GM12878 (cell line): ENCODE measurements around the gene BOLA2B. TPM values are rescaled to one million over a fixed set of nuclear protein-coding genes. Genes with fewer than 3 reads are reported as not detected.

ENCODE experiments used
- BCL11A ChIP-seq: IDR thresholded peaks from 2 replicates; pipeline ENCODE4 v1.6.1; 2011; ENCODE audit warnings: low read depth, low read length
- CEBPB ChIP-seq, 2 experiments: fragments of 150-350 bp in 1 of 2; IDR thresholded peaks; 2 replicates each; pipeline ENCODE4 v1.6.1; 2012 to 2014; ENCODE audit warnings: low read depth in 2 of 2, low read length in 2 of 2, borderline replicate concordance in 1 of 2, inconsistent platforms in 1 of 2
- EED ChIP-seq: sonication (generic); IDR thresholded peaks from 2 replicates; pipeline ENCODE4 v1.6.1; 2016; ENCODE audit warnings: antibody characterized with exemption, low read depth
- ETV6 ChIP-seq, 2 experiments: fragments of 450-650 bp in 1 of 2; IDR thresholded peaks in 1 of 2; conservative IDR thresholded peaks in 1 of 2; 2 replicates each; pipeline ENCODE4 v1.6.1; 2014; ENCODE audit warnings: antibody characterized with exemption in 1 of 2, borderline replicate concordance in 1 of 2, low read depth in 1 of 2, mild to moderate bottlenecking in 1 of 2, moderate library complexity in 1 of 2
- EZH2 ChIP-seq: IDR thresholded peaks from 2 replicates; pipeline ENCODE4 v1.6.1; 2012; ENCODE audit warnings: low read depth, mild to moderate bottlenecking, control low read depth, inconsistent platforms, low read length, borderline replicate concordance; ENCODE audit not compliant: control insufficient read depth
- FOS ChIP-seq: IDR thresholded peaks from 3 replicates; pipeline ENCODE4 v1.6.1; 2011; ENCODE audit warnings: borderline replicate concordance; ENCODE audit not compliant: insufficient read length; ENCODE audit errors: extremely low read depth
- FOXM1 ChIP-seq: IDR thresholded peaks from 2 replicates; pipeline ENCODE4 v1.6.1; 2012; ENCODE audit warnings: low read depth, mild to moderate bottlenecking, inconsistent platforms, low read length, moderate library complexity
- HDGF ChIP-seq: fragments of 450-650 bp; IDR thresholded peaks from 2 replicates; pipeline ENCODE4 v1.6.1; 2016; ENCODE audit warnings: antibody characterized with exemption
- IRF4 ChIP-seq: IDR thresholded peaks from 2 replicates; pipeline ENCODE4 v1.6.1; 2011; ENCODE audit warnings: low read depth, low read length
- JUND ChIP-seq: IDR thresholded peaks from 2 replicates; pipeline ENCODE4 v1.6.1; 2012; ENCODE audit warnings: low read depth, mild to moderate bottlenecking, low read length, improper control_type of control experiment, moderate library complexity
- MYC ChIP-seq: IDR thresholded peaks from 2 replicates; pipeline ENCODE4 v1.6.1; 2011; ENCODE audit warnings: mild to moderate bottlenecking, low read length, moderate library complexity, inconsistent platforms; ENCODE audit not compliant: insufficient read depth, insufficient replicate concordance, insufficient read length, severe bottlenecking
- NBN ChIP-seq: fragments of 450-650 bp; IDR thresholded peaks from 2 replicates; pipeline ENCODE4 v1.6.1; 2016
- RELA ChIP-seq: fragments of 450-650 bp; IDR thresholded peaks from 2 replicates; pipeline ENCODE4 v1.8.0; 2014; ENCODE audit warnings: borderline replicate concordance; ENCODE audit not compliant: partially characterized antibody
- SIX5 ChIP-seq: IDR thresholded peaks from 2 replicates; pipeline ENCODE4 v1.6.1; 2011; ENCODE audit warnings: mild to moderate bottlenecking, low read depth, low read length, moderate library complexity; ENCODE audit not compliant: severe bottlenecking
- SRF ChIP-seq, 2 experiments: IDR thresholded peaks; 2 replicates each; pipeline ENCODE4 v1.6.1; 2011; ENCODE audit warnings: low read depth in 2 of 2, low read length in 2 of 2, mild to moderate bottlenecking in 1 of 2, moderate library complexity in 1 of 2
- SUZ12 ChIP-seq: fragments of 200-600 bp; sonication (generic); IDR thresholded peaks from one replicate; pipeline ENCODE4 v1.6.1; 2018; ENCODE audit warnings: antibody characterized with exemption, mild to moderate bottlenecking; ENCODE audit not compliant: unreplicated experiment
- polyA plus RNA-seq, 11 experiments: library from polyadenylated mRNA; depleted of rRNA in 4 of 11; unstranded in 6 of 11; stranded (reverse) in 5 of 11; fragments of >200 nt; fragmentation: Nextera tagmentation in 4 of 11; fragmentation: Illumina TruSeq in 1 of 11; extraction: Ambion mirVana in 4 of 11; extraction: Trizol in 1 of 11; gene quantifications; 1 replicate in 1 of 11; 2 replicates in 10 of 11; pipeline versions ENCODE4 v1.2.1 to v1.2.3, GENCODE V29; 2011 to 2016; ENCODE audit warnings: inconsistent platforms in 2 of 11, missing spikeins in 2 of 11, low read depth in 1 of 11
- total RNA-seq, 4 experiments: library from RNA; depleted of rRNA in 3 of 4; stranded (reverse); fragments of >200 nt in 3 of 4; fragmentation: Illumina TruSeq in 1 of 4; extraction: Trizol in 1 of 4; gene quantifications; 2 replicates each; pipeline versions ENCODE4 v1.2.1 to v1.2.3, GENCODE V29; 2013 to 2021
- TF ChIP-seq, protein P1 (sequence below): IDR thresholded peaks from 2 replicates; pipeline ENCODE4 v1.6.1; 2012; ENCODE audit warnings: improper control_type of control experiment, low read depth, low read length; ENCODE audit not compliant: insufficient replicate concordance
- TF ChIP-seq, protein P2 (sequence below): IDR thresholded peaks from 2 replicates; pipeline ENCODE4 v1.6.1; 2012; ENCODE audit warnings: low read depth, low read length, improper control_type of control experiment
- TF ChIP-seq, protein P3 (sequence below): fragments of 450-650 bp; IDR thresholded peaks from 2 replicates; pipeline ENCODE4 v1.6.1; 2017; ENCODE audit warnings: mild to moderate bottlenecking
- TF ChIP-seq, protein P4 (sequence below): IDR thresholded peaks from 2 replicates; pipeline ENCODE4 v1.6.1; 2012; ENCODE audit warnings: low read length, inconsistent platforms

The BOLA2B gene
- total and polyA plus RNA-seq, 10 of the 15 experiments (the other 5 are each of a cell fraction or from before 2014, with no cell fraction given) = 39.9 to 292 (median 130) TPM

DNA sequence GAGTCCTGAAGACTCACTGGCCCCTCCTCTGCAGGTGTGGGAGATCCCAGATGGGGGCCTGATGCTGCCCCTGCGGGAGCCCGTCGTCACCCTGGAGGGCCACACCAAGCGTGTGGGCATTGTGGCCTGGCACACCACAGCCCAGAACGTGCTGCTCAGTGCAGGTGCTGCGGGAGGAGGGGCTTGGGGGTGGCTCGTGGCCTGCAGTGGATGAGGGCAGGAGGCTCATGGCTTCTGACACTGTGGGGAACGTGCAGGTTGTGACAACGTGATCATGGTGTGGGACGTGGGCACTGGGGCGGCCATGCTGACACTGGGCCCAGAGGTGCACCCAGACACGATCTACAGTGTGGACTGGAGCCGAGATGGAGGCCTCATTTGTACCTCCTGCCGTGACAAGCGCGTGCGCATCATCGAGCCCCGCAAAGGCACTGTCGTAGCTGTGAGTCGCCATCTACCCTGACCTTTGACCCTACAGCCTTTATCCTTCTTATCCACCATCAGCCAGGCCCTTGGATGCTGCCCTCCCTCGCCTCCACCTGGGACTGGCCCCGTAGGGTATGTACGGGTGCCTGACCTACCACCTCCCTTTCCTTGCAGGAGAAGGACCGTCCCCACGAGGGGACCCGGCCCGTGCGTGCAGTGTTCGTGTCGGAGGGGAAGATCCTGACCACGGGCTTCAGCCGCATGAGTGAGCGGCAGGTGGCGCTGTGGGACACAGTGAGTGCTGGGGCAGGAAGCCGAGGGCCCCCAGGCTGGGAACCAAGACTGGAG, 6.5 kb downstream of the BOLA2B start (continued):
- TF ChIP-seq, protein P1, sequence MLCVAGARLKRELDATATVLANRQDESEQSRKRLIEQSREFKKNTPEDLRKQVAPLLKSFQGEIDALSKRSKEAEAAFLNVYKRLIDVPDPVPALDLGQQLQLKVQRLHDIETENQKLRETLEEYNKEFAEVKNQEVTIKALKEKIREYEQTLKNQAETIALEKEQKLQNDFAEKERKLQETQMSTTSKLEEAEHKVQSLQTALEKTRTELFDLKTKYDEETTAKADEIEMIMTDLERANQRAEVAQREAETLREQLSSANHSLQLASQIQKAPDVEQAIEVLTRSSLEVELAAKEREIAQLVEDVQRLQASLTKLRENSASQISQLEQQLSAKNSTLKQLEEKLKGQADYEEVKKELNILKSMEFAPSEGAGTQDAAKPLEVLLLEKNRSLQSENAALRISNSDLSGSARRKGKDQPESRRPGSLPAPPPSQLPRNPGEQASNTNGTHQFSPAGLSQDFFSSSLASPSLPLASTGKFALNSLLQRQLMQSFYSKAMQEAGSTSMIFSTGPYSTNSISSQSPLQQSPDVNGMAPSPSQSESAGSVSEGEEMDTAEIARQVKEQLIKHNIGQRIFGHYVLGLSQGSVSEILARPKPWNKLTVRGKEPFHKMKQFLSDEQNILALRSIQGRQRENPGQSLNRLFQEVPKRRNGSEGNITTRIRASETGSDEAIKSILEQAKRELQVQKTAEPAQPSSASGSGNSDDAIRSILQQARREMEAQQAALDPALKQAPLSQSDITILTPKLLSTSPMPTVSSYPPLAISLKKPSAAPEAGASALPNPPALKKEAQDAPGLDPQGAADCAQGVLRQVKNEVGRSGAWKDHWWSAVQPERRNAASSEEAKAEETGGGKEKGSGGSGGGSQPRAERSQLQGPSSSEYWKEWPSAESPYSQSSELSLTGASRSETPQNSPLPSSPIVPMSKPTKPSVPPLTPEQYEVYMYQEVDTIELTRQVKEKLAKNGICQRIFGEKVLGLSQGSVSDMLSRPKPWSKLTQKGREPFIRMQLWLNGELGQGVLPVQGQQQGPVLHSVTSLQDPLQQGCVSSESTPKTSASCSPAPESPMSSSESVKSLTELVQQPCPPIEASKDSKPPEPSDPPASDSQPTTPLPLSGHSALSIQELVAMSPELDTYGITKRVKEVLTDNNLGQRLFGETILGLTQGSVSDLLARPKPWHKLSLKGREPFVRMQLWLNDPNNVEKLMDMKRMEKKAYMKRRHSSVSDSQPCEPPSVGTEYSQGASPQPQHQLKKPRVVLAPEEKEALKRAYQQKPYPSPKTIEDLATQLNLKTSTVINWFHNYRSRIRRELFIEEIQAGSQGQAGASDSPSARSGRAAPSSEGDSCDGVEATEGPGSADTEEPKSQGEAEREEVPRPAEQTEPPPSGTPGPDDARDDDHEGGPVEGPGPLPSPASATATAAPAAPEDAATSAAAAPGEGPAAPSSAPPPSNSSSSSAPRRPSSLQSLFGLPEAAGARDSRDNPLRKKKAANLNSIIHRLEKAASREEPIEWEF = no peak
- TF ChIP-seq RELA (no peak), JUND (no peak), CEBPB (IDR thresholded peaks at IDR 0.05; ENCODE audit: borderline replicate concordance in 1 of 2, low read depth in 2 of 2, low read length in 2 of 2) (no peak), HDGF (no peak; the same call in 1 of the 2 replicates), BCL11A (no peak), EZH2 (no peak), SUZ12 (no peak), SRF (IDR thresholded peaks at IDR 0.05; ENCODE audit: low read depth in 2 of 2, low read length in 2 of 2) (peak in 1 of 2 experiments; percentile 27; a peak in 1 of 4 replicates), MYC (peak; percentile 40), FOS (no peak), ETV6 (conservative IDR thresholded peaks at IDR 0.05 in 1 of 2, IDR thresholded peaks at IDR 0.05 in 1 of 2; ENCODE audit: borderline replicate concordance in 1 of 2, low read depth in 1 of 2) (no peak), SIX5 (no peak), EED (peak; percentile 25; the same call in 1 of the 2 replicates), IRF4 (no peak), NBN (peak; percentile 81), FOXM1 (no peak)
- TF ChIP-seq, protein P2, sequence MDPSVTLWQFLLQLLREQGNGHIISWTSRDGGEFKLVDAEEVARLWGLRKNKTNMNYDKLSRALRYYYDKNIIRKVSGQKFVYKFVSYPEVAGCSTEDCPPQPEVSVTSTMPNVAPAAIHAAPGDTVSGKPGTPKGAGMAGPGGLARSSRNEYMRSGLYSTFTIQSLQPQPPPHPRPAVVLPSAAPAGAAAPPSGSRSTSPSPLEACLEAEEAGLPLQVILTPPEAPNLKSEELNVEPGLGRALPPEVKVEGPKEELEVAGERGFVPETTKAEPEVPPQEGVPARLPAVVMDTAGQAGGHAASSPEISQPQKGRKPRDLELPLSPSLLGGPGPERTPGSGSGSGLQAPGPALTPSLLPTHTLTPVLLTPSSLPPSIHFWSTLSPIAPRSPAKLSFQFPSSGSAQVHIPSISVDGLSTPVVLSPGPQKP = no peak
- TF ChIP-seq, protein P3, sequence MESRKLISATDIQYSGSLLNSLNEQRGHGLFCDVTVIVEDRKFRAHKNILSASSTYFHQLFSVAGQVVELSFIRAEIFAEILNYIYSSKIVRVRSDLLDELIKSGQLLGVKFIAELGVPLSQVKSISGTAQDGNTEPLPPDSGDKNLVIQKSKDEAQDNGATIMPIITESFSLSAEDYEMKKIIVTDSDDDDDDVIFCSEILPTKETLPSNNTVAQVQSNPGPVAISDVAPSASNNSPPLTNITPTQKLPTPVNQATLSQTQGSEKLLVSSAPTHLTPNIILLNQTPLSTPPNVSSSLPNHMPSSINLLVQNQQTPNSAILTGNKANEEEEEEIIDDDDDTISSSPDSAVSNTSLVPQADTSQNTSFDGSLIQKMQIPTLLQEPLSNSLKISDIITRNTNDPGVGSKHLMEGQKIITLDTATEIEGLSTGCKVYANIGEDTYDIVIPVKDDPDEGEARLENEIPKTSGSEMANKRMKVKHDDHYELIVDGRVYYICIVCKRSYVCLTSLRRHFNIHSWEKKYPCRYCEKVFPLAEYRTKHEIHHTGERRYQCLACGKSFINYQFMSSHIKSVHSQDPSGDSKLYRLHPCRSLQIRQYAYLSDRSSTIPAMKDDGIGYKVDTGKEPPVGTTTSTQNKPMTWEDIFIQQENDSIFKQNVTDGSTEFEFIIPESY = no peak
- TF ChIP-seq, protein P4, sequence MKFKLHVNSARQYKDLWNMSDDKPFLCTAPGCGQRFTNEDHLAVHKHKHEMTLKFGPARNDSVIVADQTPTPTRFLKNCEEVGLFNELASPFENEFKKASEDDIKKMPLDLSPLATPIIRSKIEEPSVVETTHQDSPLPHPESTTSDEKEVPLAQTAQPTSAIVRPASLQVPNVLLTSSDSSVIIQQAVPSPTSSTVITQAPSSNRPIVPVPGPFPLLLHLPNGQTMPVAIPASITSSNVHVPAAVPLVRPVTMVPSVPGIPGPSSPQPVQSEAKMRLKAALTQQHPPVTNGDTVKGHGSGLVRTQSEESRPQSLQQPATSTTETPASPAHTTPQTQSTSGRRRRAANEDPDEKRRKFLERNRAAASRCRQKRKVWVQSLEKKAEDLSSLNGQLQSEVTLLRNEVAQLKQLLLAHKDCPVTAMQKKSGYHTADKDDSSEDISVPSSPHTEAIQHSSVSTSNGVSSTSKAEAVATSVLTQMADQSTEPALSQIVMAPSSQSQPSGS = no peak
